NK-92 (cell line): ENCODE measurements around the gene DPP10.
"Not testable (repeated sequence)": the region's sequence is repeated elsewhere in the genome, so short reads cannot be mapped to it uniquely, and the experiment has no call there.

Source experiments
- DNase-seq: peaks from one replicate; lab custom pipeline; 2025; ENCODE audit not compliant: unreplicated experiment; lab: John Stamatoyannopoulos, UW

Gene DPP10

DNA sequence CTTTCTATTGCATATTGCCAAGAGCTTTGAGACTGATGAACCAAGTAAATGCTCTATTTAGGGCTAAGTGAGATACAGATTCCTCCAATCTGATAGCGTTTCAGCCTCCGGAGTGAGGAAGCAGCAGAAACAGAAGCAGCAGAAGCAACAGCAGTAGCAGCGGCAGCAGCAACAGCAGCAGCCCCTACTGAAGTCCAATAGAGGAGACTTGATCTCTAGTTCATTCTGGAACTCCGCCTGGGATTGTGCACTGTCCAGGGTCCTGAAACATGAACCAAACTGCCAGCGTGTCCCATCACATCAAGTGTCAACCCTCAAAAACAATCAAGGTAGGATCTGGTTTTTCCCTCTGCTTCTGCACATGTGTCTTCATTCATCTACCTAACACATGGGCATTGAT is at the start of gene DPP10:
Gene DPP10 (plus strand): TSS at position 132 of the 400 bp plus-strand sequence.
- DNase-seq, result no peak

DNA sequence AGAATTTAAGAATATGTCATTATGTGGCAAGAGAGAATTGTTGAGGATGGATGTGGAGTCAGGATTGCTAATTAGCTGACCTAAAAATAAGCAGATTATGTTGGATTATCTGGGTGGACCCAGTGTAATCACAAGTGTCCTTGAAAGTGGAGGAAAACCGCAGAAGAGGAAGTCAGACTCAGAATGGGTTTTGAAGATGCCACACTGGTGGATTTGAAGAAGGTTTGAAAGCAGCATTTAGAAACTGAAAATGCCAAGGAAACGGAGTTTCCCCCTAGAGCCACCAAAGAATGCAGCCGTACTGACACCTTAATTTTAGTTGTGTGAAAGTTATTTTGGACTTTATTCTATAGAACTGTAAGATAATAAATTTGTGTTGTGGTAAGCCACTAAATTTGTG is 41.6 kb upstream of the DPP10 start:
- no peak for DNase-seq

DNA sequence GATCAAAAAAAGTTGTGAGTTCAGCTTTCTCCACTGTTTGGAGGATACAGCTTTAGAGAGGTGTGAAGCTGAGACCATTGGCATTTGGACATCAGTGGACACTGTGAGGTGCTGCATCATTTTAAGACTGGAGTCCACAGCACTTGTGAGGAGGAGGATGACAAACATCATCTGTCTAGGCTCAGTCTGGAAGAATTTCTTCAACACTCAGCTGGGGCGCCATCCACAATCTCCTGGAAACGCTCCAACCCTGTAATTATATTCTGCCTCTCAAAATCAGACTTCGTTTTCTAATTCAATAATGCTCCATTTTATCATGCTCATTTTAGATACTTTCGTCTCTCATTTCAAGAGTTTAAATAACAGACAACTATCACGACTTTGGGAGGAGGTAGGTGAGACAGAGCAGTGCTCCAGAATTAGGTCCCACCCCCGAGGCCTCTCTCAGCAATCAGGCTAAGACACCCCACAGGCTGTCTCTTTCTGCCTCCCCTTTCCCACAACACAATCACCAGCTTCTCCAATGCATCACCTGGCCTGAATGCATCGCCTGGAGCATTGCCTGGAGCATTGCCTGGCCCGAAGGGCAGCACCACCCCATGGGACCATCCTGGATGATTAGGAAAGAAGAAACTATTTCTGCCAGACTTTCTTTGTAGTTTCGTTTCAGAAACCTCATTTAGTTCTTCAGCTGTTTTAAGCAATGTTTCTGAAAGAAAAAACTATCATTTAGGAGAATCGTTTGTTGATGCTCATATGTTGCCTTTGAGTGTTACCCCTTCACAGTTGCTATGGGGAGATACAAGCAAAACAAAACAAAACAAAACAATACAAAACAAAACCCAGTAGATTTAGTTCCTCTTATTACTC is 37.0 kb upstream of the DPP10 start:
- no peak for DNase-seq

DNA sequence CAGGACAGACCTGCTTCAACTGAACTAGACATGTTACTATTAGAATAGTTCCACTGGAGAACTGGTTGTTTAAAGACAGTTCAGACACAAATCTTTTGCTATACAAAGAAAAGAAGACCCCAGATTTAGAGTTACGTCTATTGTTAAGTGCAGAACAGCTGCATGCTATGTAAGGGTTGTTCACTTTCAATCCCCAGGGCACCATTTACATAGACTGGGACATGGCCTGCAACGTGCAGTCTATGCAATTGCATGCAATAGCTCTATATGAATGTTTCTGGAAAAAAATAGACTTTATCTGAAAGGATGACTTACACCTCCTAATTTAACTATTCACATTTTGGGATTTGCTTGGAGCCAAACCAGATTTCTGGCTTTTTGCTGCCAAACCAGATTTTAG is 36.1 kb upstream of the DPP10 start:
- DNase-seq, result no peak

DNA sequence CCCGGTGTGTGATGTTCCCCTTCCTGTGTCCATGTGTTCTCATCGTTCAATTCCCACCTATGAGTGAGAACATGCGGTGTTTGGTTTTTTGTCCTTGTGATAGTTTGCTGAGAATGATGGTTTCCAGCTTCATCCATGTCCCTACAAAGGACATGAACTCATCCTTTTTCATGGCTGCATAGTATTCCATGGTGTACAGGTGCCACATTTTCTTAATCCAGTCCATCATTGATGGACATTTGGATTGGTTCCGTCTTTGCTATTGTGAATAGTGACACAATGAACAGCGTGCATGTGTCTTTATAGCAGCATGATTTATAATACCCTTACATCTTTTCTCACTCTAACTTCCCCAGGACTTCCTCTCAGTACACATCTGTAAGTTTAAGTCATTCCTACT is 35.1 kb upstream of the DPP10 start:
- DNase-seq, result not testable (repeated sequence)

DNA sequence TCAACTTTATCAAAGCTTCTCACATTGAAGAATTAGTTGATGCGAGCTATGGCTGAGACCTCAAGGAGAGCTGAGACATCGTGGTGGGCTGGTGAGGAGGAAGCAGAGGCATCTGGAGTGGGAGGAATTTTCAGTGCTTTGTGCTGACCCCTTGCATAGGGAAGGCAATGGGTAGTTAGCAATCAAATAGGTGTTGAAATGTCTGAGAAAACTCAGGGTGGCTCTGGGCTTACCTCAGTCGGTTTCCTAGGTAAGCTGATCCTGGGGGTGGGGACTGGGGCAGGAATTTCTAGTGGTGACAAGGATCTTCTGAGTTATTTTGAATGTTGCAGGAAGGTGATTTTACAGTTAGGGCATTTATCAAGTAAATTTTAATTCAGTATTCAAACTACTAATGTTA is 20.7 kb upstream of the DPP10 start:
- DNase-seq, result no peak

DNA sequence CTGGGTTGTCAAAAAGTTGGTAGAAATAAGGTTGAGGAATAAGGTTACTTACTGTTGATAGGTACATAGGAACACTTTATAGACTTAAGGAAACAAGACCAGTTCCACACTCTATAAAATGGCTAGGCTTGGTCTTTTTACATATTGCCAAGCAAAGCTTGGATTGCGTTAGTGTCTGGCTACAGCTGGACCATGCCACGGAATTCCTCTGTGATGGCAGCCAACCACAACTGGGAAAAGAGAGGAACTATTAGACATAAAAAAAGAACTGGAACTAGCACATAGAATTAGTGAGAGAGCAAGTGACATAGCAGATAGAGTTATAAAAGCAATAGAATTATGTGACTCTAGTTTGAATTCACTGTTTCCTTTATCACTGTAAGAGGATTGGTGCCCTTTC is 17.7 kb upstream of the DPP10 start:
- no peak for DNase-seq

DNA sequence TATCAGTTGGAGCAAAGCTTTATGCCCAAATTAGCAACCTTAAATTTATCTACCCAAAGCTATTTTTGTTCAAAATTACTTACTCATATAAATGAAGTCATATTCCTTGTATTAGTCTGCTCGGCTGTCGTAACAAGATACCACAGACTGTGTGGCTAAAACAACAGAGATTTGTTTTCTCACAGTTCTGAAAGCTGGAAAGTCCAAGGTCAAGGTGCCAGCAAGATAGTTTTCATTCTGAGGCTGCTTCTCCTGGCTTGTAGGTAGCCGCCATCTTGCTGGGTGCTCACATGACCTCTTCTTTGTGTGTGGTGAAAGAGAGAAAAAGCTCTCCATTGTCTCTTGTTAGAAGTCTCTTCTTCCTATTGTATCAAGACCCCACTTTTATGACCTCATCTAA is 15.7 kb upstream of the DPP10 start:
- DNase-seq, result no peak

DNA sequence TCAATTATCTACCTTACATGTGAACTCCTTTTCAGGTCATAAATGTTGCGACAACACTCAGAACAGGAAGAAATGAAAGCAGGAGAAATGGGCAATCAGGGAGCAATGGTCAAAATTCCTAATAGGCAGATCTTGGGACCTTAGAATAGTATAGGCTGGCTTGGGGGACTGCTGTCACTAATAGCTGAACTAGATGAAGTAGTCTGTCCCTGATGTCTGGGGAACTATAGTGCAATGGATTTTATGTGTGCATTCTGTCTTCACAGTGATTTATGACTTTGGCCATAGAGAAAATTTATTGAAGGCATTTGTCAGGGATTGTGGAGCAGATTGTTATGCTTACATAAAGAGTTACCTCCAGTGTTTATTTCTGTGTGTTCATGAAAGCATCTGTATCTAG is 6.1 kb upstream of the DPP10 start:
- DNase-seq, result no peak

DNA sequence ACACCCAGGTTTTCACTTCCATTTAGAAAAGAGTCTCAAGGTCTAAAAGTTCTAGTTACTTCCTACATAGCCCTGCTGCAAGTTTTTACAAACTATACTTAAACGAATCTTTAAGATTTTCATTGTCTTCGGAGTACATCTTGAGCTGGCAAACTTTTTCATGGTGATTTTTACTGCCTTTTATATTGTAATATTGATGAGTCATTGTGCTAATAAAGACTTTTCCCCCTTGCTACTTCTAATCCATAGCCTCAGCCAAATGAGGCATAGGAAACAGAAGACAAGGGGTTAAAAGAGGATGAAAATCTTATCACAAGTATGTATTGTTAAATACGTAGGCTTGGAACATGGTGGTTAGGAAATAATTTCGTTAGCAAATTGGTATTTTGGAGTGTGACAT is 4.1 kb downstream of the DPP10 start:
- no peak for DNase-seq

DNA sequence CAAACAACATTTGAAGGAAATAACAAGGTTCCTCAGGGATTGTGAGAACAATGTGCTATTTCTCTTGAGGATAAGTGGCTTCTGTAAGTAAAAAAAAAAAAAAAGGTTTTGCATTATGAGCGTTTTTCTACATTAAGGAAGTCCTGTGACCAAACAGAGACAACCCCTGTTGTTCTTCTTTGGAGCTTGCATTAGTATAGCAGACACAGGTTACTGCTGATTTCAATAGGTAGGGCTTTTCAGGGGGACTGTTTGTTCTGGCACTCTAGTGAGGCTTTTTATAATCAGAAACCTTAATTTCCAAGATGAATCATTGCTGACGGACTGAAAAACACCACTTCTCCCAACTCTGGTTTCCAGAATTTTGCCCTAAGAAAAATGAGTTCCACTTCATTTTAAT is 8.2 kb downstream of the DPP10 start:
- DNase-seq, result no peak

DNA sequence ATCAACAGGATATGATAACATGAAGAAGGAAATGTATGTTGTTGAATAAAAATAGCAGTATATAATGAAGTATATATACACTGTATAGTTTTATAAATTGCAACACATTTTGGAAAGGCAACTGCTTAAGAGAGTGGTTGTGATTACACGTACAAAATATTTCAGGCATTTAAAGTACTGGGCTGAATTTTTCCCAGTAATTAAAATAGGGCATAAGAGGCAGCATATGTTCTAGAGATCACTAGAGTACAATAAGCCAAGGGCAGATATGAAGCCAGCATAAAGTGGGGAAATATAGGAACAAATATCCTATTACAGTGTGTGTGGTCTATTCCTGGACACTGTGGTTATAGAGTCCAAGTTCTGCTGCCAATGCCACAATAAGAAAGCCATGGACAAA is 14.1 kb downstream of the DPP10 start:
- DNase-seq, result no peak

DNA sequence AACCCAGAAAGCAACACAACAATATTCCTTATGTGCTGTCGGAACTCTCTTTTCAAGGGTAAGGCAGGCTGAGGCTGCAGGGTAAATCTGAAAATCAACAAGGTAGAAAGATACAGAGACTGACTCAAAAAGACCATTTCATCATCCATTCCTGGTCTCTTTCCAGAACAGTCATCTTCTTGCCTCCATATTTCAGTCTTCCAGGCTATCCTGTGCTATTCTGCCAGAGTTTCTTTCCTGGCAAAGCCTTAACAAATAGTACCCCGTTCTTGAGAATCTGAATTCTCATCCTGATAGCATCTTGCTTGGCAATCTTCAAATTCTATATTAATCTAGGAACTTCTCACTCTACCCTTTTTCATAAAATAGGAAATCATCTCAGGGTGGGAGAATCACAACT is 15.5 kb downstream of the DPP10 start:
- DNase-seq, result no peak

DNA sequence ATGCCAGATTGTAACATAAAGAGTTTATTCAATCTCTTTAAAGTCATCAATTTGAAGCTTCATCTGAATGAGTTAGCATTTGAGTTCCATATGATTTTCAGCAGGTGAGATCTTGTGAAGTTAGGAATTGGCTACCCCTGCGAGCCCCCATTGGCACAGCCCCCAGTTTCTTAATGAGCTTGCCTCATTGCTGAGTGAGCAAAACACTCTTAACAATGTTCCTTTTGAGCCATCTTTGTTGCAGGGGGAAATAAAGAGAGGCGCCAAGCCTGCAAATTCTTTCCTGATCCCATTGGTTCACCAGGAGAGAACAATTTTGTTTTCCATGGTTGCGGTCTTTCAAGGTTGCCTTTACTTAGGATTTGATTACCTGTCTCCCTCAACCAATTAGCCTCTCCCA is 18.7 kb downstream of the DPP10 start:
- DNase-seq, result no peak

DNA sequence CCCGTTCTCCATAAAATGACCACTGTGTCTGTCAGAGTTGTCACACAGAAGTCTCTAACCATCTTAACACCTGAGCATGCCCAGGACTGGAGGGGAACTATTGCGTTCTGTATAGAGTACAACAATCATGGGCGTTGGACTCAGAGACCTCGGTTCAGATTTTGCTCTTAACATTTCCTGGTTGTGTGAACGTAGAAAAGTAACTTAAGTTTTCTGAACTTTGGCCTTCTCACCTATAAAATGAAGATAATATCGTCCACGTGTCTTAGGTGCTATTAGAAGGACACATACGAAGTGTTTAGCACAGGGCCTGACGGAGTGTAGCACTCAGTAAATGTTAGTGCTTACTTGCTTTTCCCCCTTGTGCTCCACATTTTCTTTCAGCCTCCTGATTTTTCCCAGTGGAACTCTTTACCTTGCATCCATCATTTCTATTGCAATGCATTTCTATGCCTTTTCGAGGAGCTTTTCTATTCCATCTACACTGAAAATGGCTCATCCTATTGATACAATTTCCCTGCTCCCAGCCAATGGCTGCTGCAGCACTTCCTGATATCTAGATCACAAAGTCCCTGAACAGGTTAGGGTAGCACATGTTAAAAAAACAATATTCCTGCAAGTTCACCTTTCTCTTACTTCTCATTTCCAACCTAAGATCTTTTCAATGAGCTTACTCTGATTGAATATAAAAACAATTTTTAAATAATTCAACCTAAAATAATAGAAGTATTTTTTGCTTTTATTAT is 22.7 kb downstream of the DPP10 start:
- no peak for DNase-seq

DNA sequence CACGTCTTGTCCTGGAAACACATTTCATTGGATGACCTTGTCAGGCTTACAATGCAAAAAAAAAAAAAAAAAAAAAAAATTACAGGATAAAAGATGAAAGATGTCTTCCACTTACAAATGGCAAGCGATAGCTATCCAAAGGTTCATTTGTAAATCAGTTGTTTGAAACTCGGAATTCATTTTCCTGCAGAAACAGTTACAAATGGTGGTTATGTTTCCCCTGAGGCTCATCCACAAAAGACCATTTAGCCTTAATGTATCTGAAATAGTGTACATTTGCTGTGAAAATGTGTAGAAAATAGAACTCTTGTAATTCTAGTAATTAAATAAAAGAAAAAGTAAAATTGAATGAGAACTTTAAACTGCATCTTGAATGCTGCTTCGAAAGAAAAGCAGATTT is 25.9 kb downstream of the DPP10 start:
- DNase-seq, result no peak

DNA sequence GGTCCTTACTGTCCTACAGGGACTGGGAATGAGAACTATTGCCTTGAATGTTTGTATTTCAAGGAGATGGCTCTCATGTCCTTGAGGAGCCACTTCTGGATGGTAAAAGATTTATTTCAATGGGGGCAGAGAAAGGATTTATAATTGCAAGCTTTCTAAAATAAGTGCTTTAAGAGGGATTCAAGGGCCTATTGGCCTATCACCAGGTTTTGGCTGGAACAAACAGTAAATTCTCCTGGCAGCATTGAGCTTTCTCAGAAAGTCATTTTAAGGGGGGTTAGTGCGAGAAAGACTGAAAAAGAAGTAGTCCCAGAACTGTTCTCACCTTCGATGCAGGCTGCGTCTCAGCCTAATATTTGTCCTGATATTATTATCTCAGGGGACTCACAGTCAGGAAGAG is 29.8 kb downstream of the DPP10 start:
- no peak for DNase-seq

DNA sequence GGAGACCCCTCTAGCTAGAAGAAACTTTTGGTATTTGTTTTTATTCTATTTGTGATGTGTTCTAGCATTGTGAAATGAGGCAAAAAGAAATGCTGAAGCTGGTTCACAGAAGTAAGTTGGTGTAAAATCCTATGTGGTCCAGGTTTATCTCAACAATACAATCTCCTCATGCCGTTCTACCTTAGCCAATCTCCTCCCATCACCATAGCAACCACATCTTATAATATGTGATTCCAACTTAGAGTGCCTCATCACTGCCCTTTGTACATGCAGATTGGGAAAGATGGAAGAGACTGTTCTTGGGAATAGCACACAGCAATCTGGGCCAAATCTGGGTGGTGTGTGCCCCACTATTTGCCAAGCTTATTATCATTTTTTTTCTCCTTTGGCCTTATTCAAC is 30.3 kb downstream of the DPP10 start:
- DNase-seq, result no peak

DNA sequence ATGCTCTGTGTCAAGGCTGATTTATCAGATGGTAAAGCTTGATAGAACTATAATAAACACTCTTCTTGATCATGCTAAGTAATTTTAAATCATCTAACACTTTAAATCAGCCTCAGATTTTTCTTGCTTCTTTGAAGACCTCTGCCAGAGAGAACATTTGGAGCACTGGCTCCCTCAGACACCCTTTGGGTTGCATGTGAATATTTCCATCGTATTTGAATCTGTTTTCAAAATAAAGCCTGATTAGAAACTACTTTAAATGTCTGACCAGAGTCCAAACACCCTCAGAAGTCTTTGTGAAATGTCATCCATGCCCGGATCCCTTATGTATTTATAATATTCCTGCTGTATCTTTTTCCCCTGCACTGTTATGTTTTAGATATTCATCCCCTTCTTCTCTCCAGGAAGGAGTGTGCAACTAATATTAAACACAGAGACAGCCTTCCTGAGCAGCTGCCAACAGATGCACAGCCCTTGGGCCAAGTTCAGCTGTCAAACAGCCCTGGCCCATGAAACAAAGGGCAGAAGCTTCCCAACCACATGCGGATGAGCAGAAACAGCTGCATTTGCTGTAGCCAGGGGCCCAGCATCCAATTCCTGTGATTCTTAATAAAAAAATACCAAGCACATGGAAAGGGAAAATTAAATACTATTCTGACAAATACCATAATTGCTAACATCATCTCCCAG is 46.5 kb downstream of the DPP10 start:
- no peak for DNase-seq

DNA sequence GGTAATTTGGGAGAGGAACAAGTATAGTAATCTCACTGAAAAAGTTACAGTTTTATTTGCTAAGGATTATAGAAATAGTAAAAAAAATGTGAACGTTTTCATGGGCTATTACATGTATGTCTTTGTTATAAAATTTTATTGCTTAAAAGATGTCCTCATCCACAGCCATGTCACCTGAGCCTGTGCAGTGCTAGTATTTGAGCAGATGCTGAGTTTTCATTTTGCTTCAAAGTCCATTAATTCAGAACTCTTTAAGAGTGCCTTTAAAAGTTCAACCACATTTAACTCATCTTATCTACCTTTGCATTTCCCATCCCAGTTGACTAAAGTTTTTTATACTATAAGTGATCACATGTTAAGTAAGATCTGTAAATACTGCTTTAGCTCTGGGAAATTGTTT is 52.6 kb downstream of the DPP10 start:
- DNase-seq, result no peak

DNA sequence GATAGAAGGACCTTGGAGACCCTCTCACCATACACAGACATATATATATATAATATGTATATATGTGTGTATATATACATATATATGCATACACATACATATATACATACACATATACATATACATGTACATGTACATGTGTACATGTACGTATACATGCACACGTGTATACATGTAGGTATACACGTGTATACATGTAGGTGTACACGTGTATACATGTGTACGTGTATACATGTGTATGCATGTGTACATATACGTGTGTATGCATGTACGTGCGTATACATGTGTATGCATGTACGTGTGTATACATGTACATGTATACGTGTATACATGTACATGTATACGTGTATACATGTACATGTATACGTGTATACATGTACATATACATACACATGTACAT is 54.5 kb downstream of the DPP10 start:
- DNase-seq, result no peak

DNA sequence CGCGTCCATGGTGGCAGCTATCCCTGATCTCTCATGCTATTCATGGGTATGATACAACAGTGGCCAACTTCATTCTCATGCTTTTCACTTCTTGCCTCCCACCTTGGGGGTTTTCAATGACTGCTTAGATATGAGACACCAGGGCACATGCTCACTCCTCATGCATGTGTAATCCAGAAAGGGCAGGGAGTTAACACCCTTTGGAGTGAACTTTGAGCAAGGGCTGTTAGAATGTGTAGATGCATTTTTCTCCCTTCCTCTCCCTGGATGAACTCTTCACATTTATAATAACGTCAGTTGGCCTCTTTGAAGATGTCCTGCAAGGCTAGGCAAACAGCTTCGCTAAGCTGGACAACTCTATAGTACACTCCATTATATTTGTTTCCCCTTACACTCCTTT is 56.7 kb downstream of the DPP10 start:
- DNase-seq, result no peak
